HG02885 (cell line): ENCODE results near the gene CCDC117.
A peak's percentile ranks its signal among the peaks of the same experiment; 100 is the strongest.

Experiments used
- ATAC-seq: cut with Tn5 transposase; IDR thresholded peaks from one replicate; pipeline ENCODE4 v1.9.1; 2021; ENCODE audit warnings: mild to moderate bottlenecking; ENCODE audit not compliant: unreplicated experiment, poor library complexity

The CCDC117 gene

DNA sequence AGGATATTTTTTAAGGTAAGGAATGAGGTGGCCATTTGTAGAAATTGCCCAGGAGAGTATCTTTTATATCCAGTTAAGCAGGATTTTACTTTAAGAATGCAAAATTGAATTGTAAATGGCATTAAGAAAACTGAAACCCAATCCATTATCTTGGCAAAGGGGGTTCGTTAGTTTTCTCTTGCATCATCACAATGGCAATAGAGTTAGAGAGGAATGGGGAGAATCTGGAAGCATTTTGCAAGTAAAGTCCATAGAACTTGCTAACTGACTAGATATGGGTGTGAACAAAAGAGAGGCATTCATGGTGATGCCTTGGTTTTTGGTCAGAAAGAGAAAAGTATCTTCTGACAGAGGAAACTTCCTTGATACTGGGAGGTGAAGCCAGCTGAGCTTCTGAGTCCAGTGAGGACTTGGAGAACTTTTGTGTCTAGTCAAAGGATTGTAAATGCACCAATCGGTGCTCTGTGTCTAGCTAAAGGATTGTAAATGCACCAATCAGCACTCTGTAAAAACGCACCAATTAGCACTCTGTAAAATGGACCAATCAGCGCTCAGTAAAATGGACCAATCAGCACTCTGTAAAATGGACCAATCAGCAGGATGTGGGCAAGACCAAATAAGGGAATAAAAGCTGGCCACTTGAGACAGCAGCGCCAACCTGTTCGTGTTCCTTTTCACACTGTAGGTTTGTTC lies 3.6 kb upstream of the CCDC117 start:
- no peak for ATAC-seq

DNA sequence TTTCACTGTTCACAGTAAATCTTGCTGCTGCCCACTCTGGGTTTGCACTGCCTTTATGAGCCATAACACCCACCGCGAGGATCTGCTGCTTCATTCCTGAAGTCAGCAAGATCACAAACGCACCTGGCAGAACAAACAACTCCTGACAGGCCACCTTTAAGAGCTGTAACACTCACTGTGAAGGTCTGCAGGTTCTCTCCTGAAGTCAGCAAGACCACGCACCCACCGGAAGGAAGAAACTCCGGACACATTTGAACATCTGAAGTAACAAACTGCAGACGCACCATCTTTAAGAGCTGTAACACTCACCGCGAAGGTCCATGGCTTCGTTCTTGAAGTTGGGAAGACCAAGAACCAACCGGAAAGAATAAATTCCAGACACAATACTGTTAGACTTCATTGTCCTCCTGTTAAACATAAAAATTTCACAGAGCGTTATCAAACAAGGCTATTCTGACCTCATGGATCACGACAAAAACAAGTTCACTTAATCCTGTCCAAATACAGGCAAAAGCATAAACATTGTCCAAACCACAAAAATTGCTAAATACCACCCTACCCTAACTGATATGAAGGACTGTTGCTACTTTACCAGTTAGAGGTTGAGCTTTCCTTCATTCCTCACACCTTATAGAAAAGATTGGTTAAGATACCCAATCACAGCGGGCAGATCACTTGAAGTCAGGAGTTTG lies 3.0 kb upstream of the CCDC117 start:
- ATAC-seq: no peak

DNA sequence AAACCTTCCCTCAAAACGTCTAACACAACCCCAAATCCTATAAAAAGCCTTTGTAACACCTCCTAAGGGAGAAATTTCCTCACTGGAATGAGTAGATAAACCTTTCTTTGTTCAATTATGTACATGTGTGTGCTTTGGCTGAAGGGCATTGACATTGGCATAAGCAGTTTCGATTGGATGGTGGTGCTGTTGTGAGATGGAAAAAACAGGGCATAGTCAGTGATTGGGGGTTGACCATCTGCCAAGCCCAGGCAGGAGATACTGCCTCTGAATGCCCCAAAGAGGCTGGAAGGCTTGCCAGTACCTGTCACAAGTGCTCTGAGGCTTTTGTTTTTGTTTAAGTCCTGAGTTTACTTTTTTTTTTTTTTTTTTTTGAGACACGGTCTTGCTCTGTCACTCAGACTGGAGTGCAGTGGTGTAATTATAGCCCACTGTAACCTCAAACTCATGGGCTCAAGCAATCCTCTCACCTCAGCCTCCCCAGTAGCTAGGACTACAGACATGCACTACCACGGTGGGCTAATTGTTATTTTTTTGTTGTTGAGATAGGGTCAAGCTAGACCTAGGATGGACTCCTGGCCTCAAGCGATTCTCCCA lies 1.2 kb upstream of the CCDC117 start:
- no peak for ATAC-seq

- ATAC-seq: peak; percentile 22
These were observed 969 bp downstream of the CCDC117 start for GRCh38 chr22:28773461-28773867.

GRCh38 chr22:28774378-28774777 lies 1.9 kb downstream of the CCDC117 start:
- ATAC-seq: no peak

DNA sequence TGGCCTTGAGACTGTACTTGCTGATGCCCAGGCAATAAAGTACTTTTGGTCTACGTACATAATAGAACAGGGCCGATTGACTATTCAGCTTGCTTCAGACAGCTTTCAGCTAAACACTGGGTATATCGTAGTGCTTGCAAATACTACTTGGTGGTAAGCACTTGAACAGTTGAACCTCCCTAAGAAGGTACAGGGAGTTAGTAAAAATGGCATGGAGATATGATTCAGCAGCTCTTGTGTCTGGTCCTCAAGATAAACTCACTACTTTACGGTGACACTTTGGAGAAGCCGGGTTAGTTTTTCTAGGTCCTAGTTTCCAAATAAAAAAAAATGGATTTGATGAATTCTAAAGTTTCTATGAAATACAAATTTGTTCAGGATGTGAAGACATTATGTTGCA lies 7.3 kb downstream of the CCDC117 start:
- ATAC-seq: no peak

DNA sequence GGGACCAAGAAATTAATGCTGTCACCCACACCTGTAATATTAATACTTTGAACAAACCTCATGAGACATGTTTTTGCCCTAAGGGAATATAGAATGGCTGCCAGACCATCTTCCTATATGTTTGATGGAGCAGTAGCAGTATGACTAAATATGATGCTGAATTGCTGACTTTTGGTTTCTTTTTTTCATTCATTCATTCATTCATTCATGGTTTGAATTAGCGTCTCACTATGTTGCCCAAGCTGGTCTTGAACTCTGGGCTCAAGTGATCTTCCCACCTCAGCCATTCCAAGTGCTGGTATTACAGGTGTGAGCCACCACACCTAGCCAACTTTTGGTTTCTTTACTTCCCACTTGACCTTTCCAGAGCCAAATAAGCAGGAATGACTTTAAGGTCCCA lies 7.8 kb downstream of the CCDC117 start:
- no peak for ATAC-seq

- no peak for ATAC-seq
These were observed 11.5 kb downstream of the CCDC117 start for GRCh38 chr22:28783786-28784671.

GRCh38 chr22:28788601-28789000 lies 16.1 kb downstream of the CCDC117 start:
- ATAC-seq: no peak

DNA sequence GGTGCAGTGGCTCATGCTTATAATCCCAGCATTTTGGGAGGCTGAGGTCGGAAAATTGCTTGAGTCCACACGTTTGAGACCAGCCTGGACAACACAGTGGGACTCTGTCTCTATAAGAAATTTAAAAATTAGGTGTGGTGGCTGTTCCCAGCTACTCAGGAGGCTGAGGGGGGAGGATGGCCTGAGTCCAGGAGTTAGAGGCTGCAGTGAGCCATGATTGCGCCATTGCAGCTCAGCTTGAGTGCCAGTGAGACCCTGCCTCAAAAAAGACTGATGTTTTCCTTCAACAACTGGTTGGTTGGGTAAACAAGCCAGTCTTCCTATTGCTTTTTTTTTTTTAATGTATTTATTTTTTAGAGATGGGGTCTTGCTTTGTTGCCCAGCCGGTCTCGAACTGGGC lies 18.6 kb downstream of the CCDC117 start:
- no peak for ATAC-seq

GRCh38 chr22:28791841-28792490 lies 19.5 kb downstream of the CCDC117 start:
- peak; percentile 70 for ATAC-seq

- ATAC-seq: peak; percentile 41
These were observed 20.2 kb downstream of the CCDC117 start for GRCh38 chr22:28792491-28793383.

GRCh38 chr22:28793976-28794584 lies 21.6 kb downstream of the CCDC117 start:
- ATAC-seq: no peak

- no peak for ATAC-seq
These were observed 22.7 kb downstream of the CCDC117 start for GRCh38 chr22:28795071-28795693.

DNA sequence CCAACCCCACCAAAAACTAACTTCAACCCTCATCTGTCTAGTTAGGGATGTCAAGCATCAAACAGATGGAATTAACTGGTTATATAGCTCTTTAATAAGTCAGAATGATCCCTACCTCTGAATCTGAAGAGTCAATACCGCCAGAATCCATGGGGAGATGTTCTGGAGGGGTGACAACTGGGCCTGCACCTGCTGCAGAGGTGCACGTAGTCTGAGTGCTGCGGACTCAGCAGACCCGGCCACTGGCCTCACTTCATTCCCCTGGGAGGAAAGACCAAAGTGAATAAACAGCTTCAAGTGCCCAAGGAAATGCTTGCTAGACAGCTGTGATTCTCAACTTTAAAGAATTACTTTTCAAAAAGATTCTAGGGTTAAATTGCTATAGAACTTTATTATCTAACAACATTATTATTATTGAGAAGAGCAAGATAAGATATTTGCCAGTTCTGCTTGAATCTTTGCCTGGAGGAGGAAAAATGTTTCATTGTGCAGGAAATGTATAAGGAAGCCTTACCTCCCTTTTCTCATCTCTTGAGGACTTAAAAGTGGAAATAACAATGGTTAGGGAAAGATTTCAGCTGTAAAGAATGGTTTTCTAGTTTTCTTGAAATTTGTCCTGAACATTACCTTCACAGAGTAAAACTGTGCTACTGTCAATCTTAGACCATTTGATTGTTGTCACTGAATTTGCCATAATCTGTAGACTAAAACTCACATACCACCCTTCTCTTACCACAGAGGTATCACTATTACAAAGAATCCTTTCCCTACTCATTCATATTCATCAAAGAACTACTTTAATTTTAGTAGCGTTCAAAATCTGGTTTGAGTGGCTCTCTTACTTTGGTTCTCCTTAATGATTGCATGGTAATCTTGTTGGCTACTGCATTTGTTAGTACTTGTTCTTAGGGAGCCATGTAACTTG lies 23.7 kb downstream of the CCDC117 start:
- no peak for ATAC-seq

- no peak for ATAC-seq
These were observed 26.5 kb downstream of the CCDC117 start for GRCh38 chr22:28798810-28799605.
